SK-N-SH treated with all-trans-retinoic acid at 6 μM for 48 hours (cell line): ENCODE results near the gene HOXC10.

Source experiments
- BACH2 ChIP-seq: fragments of 250-450 bp; sonication (Bioruptor Pico); IDR thresholded peaks from 2 replicates; pipeline ENCODE4 v1.9.0; 2021; ENCODE audit warnings: mild to moderate bottlenecking, borderline replicate concordance
- CREB5 ChIP-seq: fragments of 250-450 bp; sonication (Bioruptor Pico); IDR thresholded peaks from 2 replicates; pipeline ENCODE4 v1.5.1; 2020; ENCODE audit warnings: low read depth, mild to moderate bottlenecking, moderate library complexity
- RARB ChIP-seq: fragments of 250-450 bp; sonication (Bioruptor Pico); IDR thresholded peaks from 2 replicates; pipeline ENCODE4 v1.8.0; 2021; ENCODE audit warnings: mild to moderate bottlenecking, moderate library complexity
- TCF4 ChIP-seq: fragments of 250-450 bp; sonication (Bioruptor Pico); IDR thresholded peaks from 2 replicates; pipeline ENCODE4 v1.8.0; 2021; ENCODE audit warnings: mild to moderate bottlenecking, moderate library complexity, borderline replicate concordance
- TSHZ2 ChIP-seq: fragments of 250-450 bp; sonication (Bioruptor Pico); IDR thresholded peaks from 2 replicates; pipeline ENCODE4 v1.5.0; 2020; ENCODE audit warnings: mild to moderate bottlenecking, moderate library complexity
- ZC3H10 ChIP-seq: fragments of 250-450 bp; sonication (Bioruptor Pico); IDR thresholded peaks from 2 replicates; pipeline ENCODE4 v1.5.1; 2021; ENCODE audit warnings: mild to moderate bottlenecking, moderate library complexity
- ZFP3 ChIP-seq: fragments of 250-450 bp; sonication (Bioruptor Pico); IDR thresholded peaks from 2 replicates; pipeline ENCODE4 v1.5.0; 2020; ENCODE audit warnings: mild to moderate bottlenecking, moderate library complexity
- ZNF70 ChIP-seq: fragments of 450-650 bp; formaldehyde crosslinking; IDR thresholded peaks from 2 replicates; pipeline ENCODE4 v1.5.0; 2020; ENCODE audit warnings: mild to moderate bottlenecking, moderate library complexity
- TF ChIP-seq, protein P1 (sequence below): fragments of 250-450 bp; sonication (Bioruptor Pico); IDR thresholded peaks from 2 replicates; pipeline ENCODE4 v1.8.0; 2020; ENCODE audit warnings: mild to moderate bottlenecking, moderate library complexity, borderline replicate concordance

- TF ChIP-seq BACH2 (CRISPR knock-in tag) (no peak), ZNF70 (CRISPR knock-in tag) (no peak), CREB5 (no peak), RARB (CRISPR knock-in tag) (no peak), ZFP3 (CRISPR knock-in tag) (no peak), TSHZ2 (CRISPR knock-in tag) (no peak), TCF4 (no peak), ZC3H10 (CRISPR knock-in tag) (no peak)
- TF ChIP-seq, protein P1, sequence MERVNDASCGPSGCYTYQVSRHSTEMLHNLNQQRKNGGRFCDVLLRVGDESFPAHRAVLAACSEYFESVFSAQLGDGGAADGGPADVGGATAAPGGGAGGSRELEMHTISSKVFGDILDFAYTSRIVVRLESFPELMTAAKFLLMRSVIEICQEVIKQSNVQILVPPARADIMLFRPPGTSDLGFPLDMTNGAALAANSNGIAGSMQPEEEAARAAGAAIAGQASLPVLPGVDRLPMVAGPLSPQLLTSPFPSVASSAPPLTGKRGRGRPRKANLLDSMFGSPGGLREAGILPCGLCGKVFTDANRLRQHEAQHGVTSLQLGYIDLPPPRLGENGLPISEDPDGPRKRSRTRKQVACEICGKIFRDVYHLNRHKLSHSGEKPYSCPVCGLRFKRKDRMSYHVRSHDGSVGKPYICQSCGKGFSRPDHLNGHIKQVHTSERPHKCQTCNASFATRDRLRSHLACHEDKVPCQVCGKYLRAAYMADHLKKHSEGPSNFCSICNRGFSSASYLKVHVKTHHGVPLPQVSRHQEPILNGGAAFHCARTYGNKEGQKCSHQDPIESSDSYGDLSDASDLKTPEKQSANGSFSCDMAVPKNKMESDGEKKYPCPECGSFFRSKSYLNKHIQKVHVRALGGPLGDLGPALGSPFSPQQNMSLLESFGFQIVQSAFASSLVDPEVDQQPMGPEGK: no peak
Observed at GRCh38 chr12:53997204-53998109, 12.5 kb downstream of the HOXC10 start.
